Fibroblast of lung (primary cell): Measurements from ENCODE around the gene ACER3.

Experiments
- CTCF ChIP-seq, 2 donors: IDR thresholded peaks in 1 of 2; conservative IDR thresholded peaks in 1 of 2; 1 replicate in 1 of 2; 2 replicates in 1 of 2; pipeline ENCODE4 v1.5.1; 2011 to 2012; ENCODE audit warnings: low read length in 2 of 2, control low read depth in 1 of 2, inconsistent platforms in 1 of 2, low read depth in 1 of 2, mild to moderate bottlenecking in 1 of 2
- EZH2 ChIP-seq: IDR thresholded peaks from 2 replicates; pipeline ENCODE4 v1.5.1; 2012; ENCODE audit warnings: low read length, control low read depth, mild to moderate bottlenecking; ENCODE audit errors: missing control alignments

- TF ChIP-seq CTCF (conservative IDR thresholded peaks at IDR 0.05 in 1 of 2, IDR thresholded peaks at IDR 0.05 in 1 of 2; ENCODE audit: low read depth in 1 of 2, low read length in 2 of 2) (no peak), EZH2 (no peak)
Measured at GRCh38 chr11:76844511-76844910, 16.2 kb upstream of the ACER3 start.
